IMR-90 (cell line): ENCODE results near the gene FKBP10. TPM values are rescaled to one million over a fixed set of nuclear protein-coding genes. Genes with fewer than 3 reads are reported as not detected.

Source experiments
- ATAC-seq: fragments of 200-7000 bp; cut with Tn5 transposase; 2 replicates; pipeline ENCODE4 v1.9.1; 2020; ENCODE audit warnings: low read depth, mild to moderate bottlenecking, moderate library complexity
- BruUV-seq: library from RNA; stranded (reverse); fragments of 400-500 nt; replicated peaks from 2 replicates; lab custom pipeline; 2021; lab: Mats Ljungman, UMichigan
- CTCF ChIA-PET: fragments of 300-600 bp; formaldehyde crosslinking; extraction: SDS; loops from one replicate; lab custom pipeline; 2021; ENCODE audit warnings: antibody characterized with exemption; lab: Yijun Ruan, JAX
- POLR2A ChIA-PET: fragments of 300-600 bp; sonication (Branson Sonifier 250); formaldehyde crosslinking; loops from one replicate; lab custom pipeline; 2022; ENCODE audit warnings: antibody characterized with exemption; ENCODE audit not compliant: unreplicated experiment; lab: Charles Lee
- DNase-seq: peaks from one replicate; pipeline ENCODE4 v3.0.0; 2013
- H2AFZ ChIP-seq: replicated peaks from 2 replicates; pipeline ENCODE3; 2013; ENCODE audit warnings: low read length, mild to moderate bottlenecking; ENCODE audit not compliant: poor library complexity
- H2AK5ac ChIP-seq: 2 replicates; pipeline ENCODE4 v1.6.1; 2013; ENCODE audit warnings: low read depth, low read length, inconsistent platforms
- H2AK9ac ChIP-seq: replicated peaks from 2 replicates; pipeline ENCODE3; 2013; ENCODE audit warnings: mild to moderate bottlenecking, low read depth, low read length, moderate library complexity; ENCODE audit not compliant: poor library complexity
- H2BK120ac ChIP-seq: 2 replicates; pipeline ENCODE4 v1.6.1; 2013; ENCODE audit warnings: low read depth, low read length, inconsistent platforms
- H2BK15ac ChIP-seq: 3 replicates; pipeline ENCODE4 v1.6.1; 2013; ENCODE audit warnings: low read depth, low read length, inconsistent platforms
- H2BK20ac ChIP-seq: 2 replicates; pipeline ENCODE4 v1.6.1; 2013; ENCODE audit warnings: low read depth, mild to moderate bottlenecking, inconsistent platforms, low read length, moderate library complexity
- H2BK5ac ChIP-seq: 2 replicates; pipeline ENCODE4 v1.6.1; 2013; ENCODE audit warnings: mild to moderate bottlenecking, low read depth, low read length, inconsistent platforms; ENCODE audit not compliant: poor library complexity, severe bottlenecking
- H3K14ac ChIP-seq: replicated peaks from 2 replicates; pipeline ENCODE4 v1.6.1; 2013; ENCODE audit warnings: low read depth, low read length, inconsistent platforms
- H3K18ac ChIP-seq: 2 replicates; pipeline ENCODE4 v1.6.1; 2013; ENCODE audit warnings: low read depth, low read length, control low read depth
- H3K23ac ChIP-seq: 2 replicates; pipeline ENCODE4 v1.6.1; 2013; ENCODE audit warnings: low read depth, low read length, inconsistent platforms
- H3K27ac ChIP-seq: 2 replicates; pipeline ENCODE4 v1.5.1; 2013; ENCODE audit warnings: mild to moderate bottlenecking, control low read depth, low read length; ENCODE audit not compliant: insufficient read depth
- H3K27me3 ChIP-seq: 2 replicates; pipeline ENCODE4 v1.6.1; 2013; ENCODE audit warnings: low read length; ENCODE audit not compliant: control insufficient read depth, insufficient read depth
- H3K36me3 ChIP-seq: 2 replicates; pipeline ENCODE4 v1.6.1; 2013; ENCODE audit warnings: low read length, mixed read lengths; ENCODE audit not compliant: control insufficient read depth, insufficient read depth
- H3K4ac ChIP-seq: 2 replicates; pipeline ENCODE4 v1.6.1; 2013; ENCODE audit warnings: low read depth, low read length, inconsistent platforms
- H3K4me1 ChIP-seq: 2 replicates; pipeline ENCODE4 v1.6.1; 2013; ENCODE audit warnings: low read length, mixed read lengths; ENCODE audit not compliant: control insufficient read depth, insufficient read depth
- H3K4me2 ChIP-seq: 2 replicates; pipeline ENCODE4 v1.6.1; 2013; ENCODE audit warnings: low read depth, mild to moderate bottlenecking, control low read depth, low read length, moderate library complexity
- H3K4me3 ChIP-seq: 2 replicates; pipeline ENCODE4 v1.5.1; 2013; ENCODE audit warnings: low read depth, mild to moderate bottlenecking, control low read depth, low read length, moderate library complexity; ENCODE audit not compliant: insufficient read depth
- H3K56ac ChIP-seq: 2 replicates; pipeline ENCODE4 v1.6.1; 2013; ENCODE audit warnings: low read length, inconsistent platforms; ENCODE audit not compliant: insufficient read depth; ENCODE audit errors: extremely low read depth
- H3K79me1 ChIP-seq, 2 experiments: 2 replicates each; pipeline ENCODE4 v1.6.1; 2013; ENCODE audit warnings: low read length in 2 of 2, inconsistent platforms in 1 of 2, low read depth in 1 of 2
- H3K9ac ChIP-seq: 2 replicates; pipeline ENCODE4 v1.6.1; 2013; ENCODE audit warnings: low read depth, low read length, control low read depth
- H3K9me1 ChIP-seq: 2 replicates; pipeline ENCODE4 v1.6.1; 2013; ENCODE audit warnings: low read length, inconsistent platforms; ENCODE audit not compliant: insufficient read depth
- H3K9me3 ChIP-seq: 2 replicates; pipeline ENCODE4 v1.6.1; 2013; ENCODE audit warnings: low read length; ENCODE audit not compliant: control insufficient read depth, insufficient read depth
- H4K20me1 ChIP-seq: 2 replicates; pipeline ENCODE4 v1.6.1; 2013; ENCODE audit warnings: low read length, inconsistent platforms; ENCODE audit not compliant: insufficient read depth
- H4K5ac ChIP-seq: 2 replicates; pipeline ENCODE4 v1.6.1; 2013; ENCODE audit warnings: mild to moderate bottlenecking, low read depth, low read length, control low read depth
- H4K8ac ChIP-seq, 2 experiments: 2 replicates each; pipeline ENCODE4 v1.6.1; 2013; ENCODE audit warnings: low read depth in 2 of 2, low read length in 2 of 2, control low read depth in 1 of 2, inconsistent platforms in 1 of 2
- H4K91ac ChIP-seq: 2 replicates; pipeline ENCODE4 v1.6.1; 2013; ENCODE audit warnings: low read depth, low read length, inconsistent platforms; ENCODE audit not compliant: insufficient read depth
- CEBPB ChIP-seq: IDR thresholded peaks from 2 replicates; pipeline ENCODE4 v1.6.1; 2012; ENCODE audit warnings: low read depth, low read length, improper control_type of control experiment
- ELK1 ChIP-seq: fragments of 150-350 bp; IDR thresholded peaks from 2 replicates; pipeline ENCODE4 v1.6.1; 2016; ENCODE audit warnings: low read depth, mild to moderate bottlenecking, low read length, moderate library complexity, borderline replicate concordance
- MAZ ChIP-seq: IDR thresholded peaks from 2 replicates; pipeline ENCODE4 v1.6.1; 2012; ENCODE audit warnings: low read depth, mild to moderate bottlenecking, low read length, improper control_type of control experiment, moderate library complexity, borderline replicate concordance
- POLR2A ChIP-seq: IDR thresholded peaks from 2 replicates; pipeline ENCODE4 v1.6.1; 2012; ENCODE audit warnings: mild to moderate bottlenecking, low read depth, low read length
- RFX5 ChIP-seq: IDR thresholded peaks from 2 replicates; pipeline ENCODE4 v1.8.0; 2012; ENCODE audit warnings: low read depth, mild to moderate bottlenecking, low read length, moderate library complexity
- WGBS, 2 experiments: methylation state at CpG; one replicate each; pipeline versions ENCODE4 v1.1.5 to v1.1.7; 2013; ENCODE audit warnings: missing lambda C conversion rate in 2 of 2; ENCODE audit not compliant: insufficient read length in 1 of 2; ENCODE audit errors: extremely low coverage in 2 of 2; 5-methylcytosine and 5-hydroxymethylcytosine counted together
- dilution Hi-C: fragments of 300-500 bp; cut with HindIII; formaldehyde crosslinking; loops from one replicate; pipeline ENCODE4 v1.14.3; 2018; ENCODE audit warnings: low sequenced_read_pairs; ENCODE audit not compliant: unreplicated experiment
- in situ Hi-C: fragments of 300-500 bp; cut with MboI; formaldehyde crosslinking; loops from 3 replicates; pipeline ENCODE4 v1.14.3; 2019; ENCODE audit warnings: low sequenced_read_pairs, inconsistent platforms, mixed read lengths
- intact Hi-C: fragments of 100-400 bp; cut with micrococcal nuclease; formaldehyde crosslinking; loops from 2 replicates; pipeline ENCODE4 v1.10.0; 2022
- polyA plus RNA-seq, 3 experiments: library from polyadenylated mRNA; depleted of rRNA; stranded (reverse); fragments of >200 nt; gene quantifications; 2 replicates each; pipeline ENCODE4 v1.2.3, GENCODE V29; 2012; ENCODE audit warnings: low replicate concordance in 1 of 3
- total RNA-seq: library from RNA; depleted of rRNA; stranded (reverse); fragments of >200 nt; gene quantifications from 2 replicates; pipeline ENCODE4 v1.2.3, GENCODE V29; 2012

The FKBP10 gene
- total and polyA plus RNA-seq, 2 of the 4 experiments (the other 2 are of a cell fraction), result 170 to 984 TPM

- no peak for TF ChIP-seq ELK1
Measured at GRCh38 chr17:41863074-41863848, 50.5 kb downstream of the FKBP10 start (continued).

- ATAC-seq (peak; percentile 34; the same call in 1 of the 2 replicates), DNase-seq (no peak)
- Histone ChIP-seq H3K9me1 (peaks cover 7% of the 10 kb centered on the region; the same call in 1 of the 2 replicates), H2AK9ac (peak overlapping the region; percentile 90), H3K4ac (peak overlapping the region; percentile 75), H3K14ac (peak overlapping the region; percentile 90), H3K4me1 (peaks cover 11% of the 10 kb centered on the region), H3K27ac (peak overlapping the region; percentile 62), H2BK15ac (no peak overlapping the region), H2AK5ac (no peak overlapping the region), H3K56ac (0 out of 2 replicates have a peak overlapping the region, but pooled peaks have one; percentile 46), H4K8ac (peak overlapping the region; percentile 46 to 61; a peak in 2 of 4 replicates), H4K5ac (no peak overlapping the region), H3K18ac (no peak overlapping the region), H2BK5ac (peak overlapping the region; percentile 52), H2BK120ac (no peak overlapping the region), H3K27me3 (no peaks in the 10 kb centered on the region), H2AFZ (peak overlapping the region; percentile 90), H3K4me2 (peak overlapping the region; percentile 100), H4K20me1 (peaks cover 45% of the 10 kb centered on the region), H3K79me1 (peaks cover 24 to 50% of the 10 kb centered on the region in 2 experiments), H3K9ac (peak overlapping the region; percentile 75), H3K9me3 (no peaks in the 10 kb centered on the region), H2BK20ac (no peak overlapping the region), H4K91ac (peak overlapping the region; percentile 55), H3K36me3 (peaks cover 13% of the 10 kb centered on the region), H3K23ac (peak overlapping the region; percentile 50), H3K4me3 (peak overlapping the region; percentile 83)
- in situ Hi-C loops (no loop called here), dilution Hi-C loops (no loop called here), intact Hi-C loops (loop anchor here (2.0 kb wide), 1 partner anchor 52 kb away; the partner anchor contains the start of gene FKBP10)
- BruUV-seq, result no TSS peak
- POLR2A ChIA-PET, result no interaction called here
- TF ChIP-seq POLR2A (no peak), RFX5 (no peak), CEBPB (0 out of 2 replicates have a peak, but pooled peaks have one; percentile 14), MAZ (peak; percentile 53; the same call in 1 of the 2 replicates)
- CTCF ChIA-PET, result interaction anchor here (1.9 kb wide), 1 partner anchor 15 kb away, joined by 6 read pairs; no protein-coding TSS in a partner anchor
- WGBS, 2 experiments, result 1% methylated on average over 18 of the region's 25 CpGs; no CpG with 5 or more reads in 1 of the 2 experiments
Measured at GRCh38 chr17:41864498-41864835, 51.7 kb downstream of the FKBP10 start.
